ENCODE data around the gene OLFM1.

OLFM1 gene

GRCh38 chr9:135087489-135087792 is at the start of gene OLFM1:
Gene OLFM1 (plus strand): TSS chr9:135087668. CDS start chr9:135087990, 322 bp downstream.
- no peak for DNase-seq (ENCODE audit: low read depth in 3 of 3)

- DNase-seq (ENCODE audit: low read depth in 3 of 3): no peak
Observed at GRCh38 chr9:135038331-135038730, 49.1 kb upstream of the OLFM1 start.

GRCh38 chr9:135038826-135039225 is 48.6 kb upstream of the OLFM1 start:
- no peak for DNase-seq (ENCODE audit: low read depth in 3 of 3)

- DNase-seq (ENCODE audit: low read depth in 3 of 3): no peak
Observed at GRCh38 chr9:135039266-135039870, 48.1 kb upstream of the OLFM1 start.

GRCh38 chr9:135039916-135040645 is 47.4 kb upstream of the OLFM1 start:
- DNase-seq (ENCODE audit: low read depth in 3 of 3): no peak

GRCh38 chr9:135040892-135041291 is 46.6 kb upstream of the OLFM1 start:
- no peak for DNase-seq (ENCODE audit: low read depth in 3 of 3)

GRCh38 chr9:135043345-135043744 is 44.1 kb upstream of the OLFM1 start:
- no peak for DNase-seq (ENCODE audit: low read depth in 3 of 3)

- no peak for DNase-seq (ENCODE audit: low read depth in 3 of 3)
Observed at GRCh38 chr9:135045264-135045927, 42.1 kb upstream of the OLFM1 start.

- DNase-seq (ENCODE audit: low read depth in 3 of 3): no peak
Observed at GRCh38 chr9:135045928-135046738, 41.3 kb upstream of the OLFM1 start.

GRCh38 chr9:135046739-135047350 is 40.6 kb upstream of the OLFM1 start:
- DNase-seq (ENCODE audit: low read depth in 3 of 3): no peak

- no peak for DNase-seq (ENCODE audit: low read depth in 3 of 3)
Observed at GRCh38 chr9:135047521-135047920, 39.9 kb upstream of the OLFM1 start.

GRCh38 chr9:135048046-135048757 is 39.3 kb upstream of the OLFM1 start:
- no peak for DNase-seq (ENCODE audit: low read depth in 3 of 3)

- DNase-seq (ENCODE audit: low read depth in 3 of 3): no peak
Observed at GRCh38 chr9:135048758-135049444, 38.6 kb upstream of the OLFM1 start.

- no peak for DNase-seq (ENCODE audit: low read depth in 3 of 3)
Observed at GRCh38 chr9:135049460-135049859, 38.0 kb upstream of the OLFM1 start.

- no peak for DNase-seq (ENCODE audit: low read depth in 3 of 3)
Observed at GRCh38 chr9:135050072-135050990, 37.1 kb upstream of the OLFM1 start.

- no peak for DNase-seq (ENCODE audit: low read depth in 3 of 3)
Observed at GRCh38 chr9:135051316-135052038, 36.0 kb upstream of the OLFM1 start.

GRCh38 chr9:135053133-135053532 is 34.3 kb upstream of the OLFM1 start:
- DNase-seq (ENCODE audit: low read depth in 3 of 3): no peak

- DNase-seq (ENCODE audit: low read depth in 3 of 3): no peak
Observed at GRCh38 chr9:135055181-135055580, 32.3 kb upstream of the OLFM1 start.

- DNase-seq (ENCODE audit: low read depth in 3 of 3): no peak
Observed at GRCh38 chr9:135056541-135056940, 30.9 kb upstream of the OLFM1 start.
